Measurements from ENCODE around the gene TRIM7.

TRIM7 gene

DNA sequence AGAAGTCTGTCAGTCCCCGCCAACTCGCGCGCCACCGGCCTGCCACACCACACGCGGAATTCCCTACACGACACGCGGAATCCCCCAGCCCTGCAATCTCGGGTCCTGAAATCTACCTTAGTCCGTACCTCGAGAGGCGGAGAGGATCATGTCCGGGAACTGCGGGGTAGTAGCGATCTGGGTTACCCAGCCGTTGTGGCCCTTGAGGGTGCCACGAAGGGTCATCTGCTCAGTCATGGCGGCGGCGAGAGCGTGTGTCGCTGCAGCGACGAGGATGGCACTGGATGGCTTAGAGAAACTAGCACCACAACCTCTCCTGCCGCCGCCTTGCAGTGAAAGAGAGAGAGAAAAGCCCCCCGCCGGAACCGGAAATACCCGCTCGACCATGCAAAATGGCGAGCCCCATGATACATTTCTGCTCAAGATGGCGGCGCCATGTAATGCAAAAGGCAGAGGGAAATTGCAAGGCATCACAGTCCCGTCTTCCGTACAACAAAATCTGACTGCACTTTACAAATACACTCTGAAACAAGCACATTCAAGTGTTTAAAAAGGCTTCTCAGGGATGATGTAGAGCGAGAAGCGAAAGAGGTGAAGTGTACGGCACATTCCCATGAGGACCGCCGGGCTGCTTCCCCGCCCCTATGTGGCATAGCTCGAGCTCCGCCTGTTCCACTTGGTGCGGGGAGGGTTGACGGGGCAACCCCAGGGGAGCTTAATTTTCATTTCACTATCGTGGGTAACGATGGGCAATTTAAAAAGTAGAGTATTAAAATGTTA lies 38.8 kb upstream of the TRIM7 start, which contains the start of gene RACK1:
RACK1 (minus strand) TSS at position 343 of the 780 bp plus-strand sequence; CDS start at position 237, 106 bp downstream.
- peaks cover 49% of the 10 kb centered on the region for H3K79me2 ChIP-seq

DNA sequence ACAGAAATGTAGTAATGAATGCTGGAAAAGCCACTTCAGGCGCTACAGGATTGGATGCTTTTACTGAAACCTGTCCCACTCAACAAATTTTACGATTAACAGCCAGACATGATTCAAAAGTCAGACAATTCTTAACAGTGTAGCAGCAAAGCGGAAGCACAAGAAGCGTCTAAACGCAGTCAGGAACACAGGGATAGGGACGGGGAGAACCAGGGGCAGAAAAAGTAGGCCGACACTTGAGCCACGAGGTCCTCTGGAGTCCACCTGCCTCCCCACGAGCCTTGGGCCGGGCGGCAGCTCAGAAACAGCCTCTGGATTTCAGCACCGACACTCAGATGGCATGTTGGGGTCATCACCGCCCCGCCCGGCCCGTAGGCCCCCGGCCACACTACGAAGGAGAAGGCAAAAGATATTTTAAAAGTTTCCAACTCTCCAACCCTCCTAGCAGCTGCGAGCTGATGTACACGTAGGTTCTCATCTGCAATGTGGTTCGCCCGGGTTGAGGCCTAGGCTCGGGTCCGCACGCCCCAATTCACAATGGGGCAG lies 38.1 kb upstream of the TRIM7 start:
- Histone ChIP-seq H3K79me2 (peaks cover 47% of the 10 kb centered on the region), H3K4me1 (peaks cover 12% of the 10 kb centered on the region)

More for the DNA sequence above, 38.8 kb upstream of the TRIM7 start, which contains the start of gene RACK1:
- Histone ChIP-seq H3K4me3 (ENCODE audit: low read depth, low read length) (peak within 1 kb of the TSS; percentile 80), H3K36me3 (ENCODE audit: control insufficient read depth, insufficient read depth, low read length) (no peaks in the 10 kb centered on the region), H3K4me2 (ENCODE audit: low read length) (peak within 1 kb of the TSS; percentile 93), H3K9me3 (ENCODE audit: control insufficient read depth, low read length) (no peaks in the 10 kb centered on the region), H3K9ac (peak within 1 kb of the TSS; percentile 89), H3K27me3 (ENCODE audit: control insufficient read depth, insufficient read depth, low read length) (no peaks in the 10 kb centered on the region), H3K4me1 (peaks cover 18% of the 10 kb centered on the region), H2AFZ (peak within 1 kb of the TSS; percentile 93), H3K27ac (peak within 1 kb of the TSS; percentile 90)
- TF ChIP-seq, protein P1, sequence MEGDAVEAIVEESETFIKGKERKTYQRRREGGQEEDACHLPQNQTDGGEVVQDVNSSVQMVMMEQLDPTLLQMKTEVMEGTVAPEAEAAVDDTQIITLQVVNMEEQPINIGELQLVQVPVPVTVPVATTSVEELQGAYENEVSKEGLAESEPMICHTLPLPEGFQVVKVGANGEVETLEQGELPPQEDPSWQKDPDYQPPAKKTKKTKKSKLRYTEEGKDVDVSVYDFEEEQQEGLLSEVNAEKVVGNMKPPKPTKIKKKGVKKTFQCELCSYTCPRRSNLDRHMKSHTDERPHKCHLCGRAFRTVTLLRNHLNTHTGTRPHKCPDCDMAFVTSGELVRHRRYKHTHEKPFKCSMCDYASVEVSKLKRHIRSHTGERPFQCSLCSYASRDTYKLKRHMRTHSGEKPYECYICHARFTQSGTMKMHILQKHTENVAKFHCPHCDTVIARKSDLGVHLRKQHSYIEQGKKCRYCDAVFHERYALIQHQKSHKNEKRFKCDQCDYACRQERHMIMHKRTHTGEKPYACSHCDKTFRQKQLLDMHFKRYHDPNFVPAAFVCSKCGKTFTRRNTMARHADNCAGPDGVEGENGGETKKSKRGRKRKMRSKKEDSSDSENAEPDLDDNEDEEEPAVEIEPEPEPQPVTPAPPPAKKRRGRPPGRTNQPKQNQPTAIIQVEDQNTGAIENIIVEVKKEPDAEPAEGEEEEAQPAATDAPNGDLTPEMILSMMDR (IDR thresholded peaks at IDR 0.05): no peak

DNA sequence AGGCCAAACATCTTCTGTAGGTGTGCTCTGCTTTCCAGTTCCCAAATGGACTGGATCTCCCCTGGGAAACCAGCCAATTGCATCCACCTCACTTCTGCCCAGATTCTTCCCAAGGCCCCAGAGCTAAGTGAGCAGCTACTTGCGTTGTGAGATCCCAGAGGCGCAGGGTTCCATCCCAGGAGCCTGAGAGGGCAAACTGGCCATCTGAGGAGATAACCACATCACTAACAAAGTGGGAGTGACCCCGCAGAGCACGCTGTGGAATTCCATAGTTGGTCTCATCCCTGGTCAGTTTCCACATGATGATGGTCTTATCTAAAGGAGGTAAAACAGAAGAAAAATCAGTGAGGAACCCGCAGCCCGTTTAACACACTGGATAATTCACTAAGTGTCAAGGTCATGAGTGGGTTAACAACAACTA lies 37.0 kb upstream of the TRIM7 start:
- Histone ChIP-seq H3K4me1 (peaks cover 7% of the 10 kb centered on the region), H3K4me2 (ENCODE audit: low read length) (peak overlapping the region; percentile 93), H3K27me3 (ENCODE audit: control insufficient read depth, insufficient read depth, low read length) (no peaks in the 10 kb centered on the region), H3K4me3 (ENCODE audit: low read depth, low read length) (peak overlapping the region; percentile 80), H2AFZ (no peak overlapping the region), H3K9me3 (ENCODE audit: control insufficient read depth, low read length) (no peaks in the 10 kb centered on the region), H3K36me3 (ENCODE audit: control insufficient read depth, insufficient read depth, low read length) (no peaks in the 10 kb centered on the region), H3K79me2 (peaks cover 44% of the 10 kb centered on the region), H3K9ac (peak overlapping the region; percentile 89), H3K27ac (peak overlapping the region; percentile 90)
- TF ChIP-seq, protein P1 (IDR thresholded peaks at IDR 0.05): no peak

More for the DNA sequence above, 38.1 kb upstream of the TRIM7 start:
- Histone ChIP-seq H3K4me2 (ENCODE audit: low read length) (peak overlapping the region; percentile 93), H3K4me3 (ENCODE audit: low read depth, low read length) (peak overlapping the region; percentile 80), H3K36me3 (ENCODE audit: control insufficient read depth, insufficient read depth, low read length) (no peaks in the 10 kb centered on the region), H3K27me3 (ENCODE audit: control insufficient read depth, insufficient read depth, low read length) (no peaks in the 10 kb centered on the region), H3K27ac (peak overlapping the region; percentile 90), H3K9ac (peak overlapping the region; percentile 89), H2AFZ (peak overlapping the region; percentile 93), H3K9me3 (ENCODE audit: control insufficient read depth, low read length) (no peaks in the 10 kb centered on the region)
- TF ChIP-seq, protein P1 (IDR thresholded peaks at IDR 0.05): no peak

DNA sequence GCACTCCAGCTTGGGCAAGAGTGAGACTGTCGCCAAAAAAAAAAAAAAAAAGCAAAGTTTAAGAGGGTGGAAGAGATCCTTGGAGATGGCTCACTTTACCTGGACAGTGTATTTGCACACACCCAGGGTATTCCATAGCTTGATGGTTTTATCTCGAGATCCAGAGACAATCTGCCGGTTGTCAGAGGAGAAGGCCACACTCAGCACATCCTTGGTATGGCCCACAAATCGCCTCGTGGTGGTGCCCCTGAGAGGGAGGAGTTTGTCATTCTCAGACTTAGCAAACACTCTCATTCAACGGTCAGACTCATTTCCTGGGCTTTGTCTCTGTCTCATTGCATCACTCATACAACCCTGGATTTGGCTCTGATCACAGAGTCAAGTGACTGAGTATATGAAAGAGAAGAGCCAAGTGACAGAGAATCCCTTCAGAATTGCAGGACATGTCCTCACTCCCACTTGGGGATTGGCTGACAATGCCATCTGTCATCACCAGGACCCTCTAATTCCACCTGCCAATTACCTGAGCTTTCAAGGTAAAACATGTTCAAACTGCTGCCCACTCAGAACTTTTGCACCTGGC lies 36.5 kb upstream of the TRIM7 start:
- no peaks in the 10 kb centered on the region for H3K36me3 ChIP-seq (ENCODE audit: control insufficient read depth, insufficient read depth, low read length)
- H3K4me2 ChIP-seq (ENCODE audit: low read length): no peak overlapping the region
- H3K9me3 ChIP-seq (ENCODE audit: control insufficient read depth, low read length): no peaks in the 10 kb centered on the region
- H2AFZ ChIP-seq: no peak overlapping the region
- H3K27me3 ChIP-seq (ENCODE audit: control insufficient read depth, insufficient read depth, low read length): no peaks in the 10 kb centered on the region
- TF ChIP-seq, protein P1 (IDR thresholded peaks at IDR 0.05): no peak
- H3K9ac ChIP-seq: no peak overlapping the region
- H3K27ac ChIP-seq: no peak overlapping the region
- no peak overlapping the region for H3K4me3 ChIP-seq (ENCODE audit: low read depth, low read length)
- peaks cover 7% of the 10 kb centered on the region for H3K4me1 ChIP-seq
- H3K79me2 ChIP-seq: peaks cover 41% of the 10 kb centered on the region
